Adrenal gland (tissue), 12 donors: ENCODE measurements around the gene KAT7. TPM values are rescaled to one million over a fixed set of nuclear protein-coding genes. Genes with fewer than 3 reads are reported as not detected.

Experiments
- DNase-seq, 7 donors: peaks; one replicate each; pipeline ENCODE4 v3.0.0-alpha.2; 2019 to 2020
- H3K27ac ChIP-seq, 5 donors: fragments of 200-600 bp; sonication (generic) in 4 of 5; 1 replicate in 3 of 5; 2 replicates in 2 of 5; pipeline versions ENCODE4 v1.5.1 to v1.8.0; 2016 to 2020; ENCODE audit warnings: mild to moderate bottlenecking in 1 of 5
- H3K27me3 ChIP-seq: fragments of 200-600 bp; 2 replicates; pipeline ENCODE4 v1.8.0; 2021
- H3K36me3 ChIP-seq, 2 donors: fragments of 200-600 bp; replicated peaks in 1 of 2; 1 replicate in 1 of 2; 2 replicates in 1 of 2; pipeline versions ENCODE4 v1.5.1 to v1.8.0; 2018 to 2022
- H3K4me1 ChIP-seq, 2 donors: fragments of 200-600 bp; replicated peaks in 1 of 2; 1 replicate in 1 of 2; 2 replicates in 1 of 2; pipeline versions ENCODE4 v1.5.1 to v1.8.0; 2018 to 2021
- H3K4me3 ChIP-seq, 4 donors: fragments of 200-600 bp; sonication (generic) in 3 of 4; one replicate each; pipeline ENCODE4 v1.5.1; 2016 to 2018
- H3K9me3 ChIP-seq, 3 donors: fragments of 200-600 bp; sonication (generic) in 1 of 3; replicated peaks in 1 of 3; 1 replicate in 2 of 3; 2 replicates in 1 of 3; pipeline versions ENCODE4 v1.5.1 to v1.8.0; 2016 to 2021
- CTCF ChIP-seq, 6 experiments: fragments of 450-650 bp in 4 of 6; fragments of 200-600 bp in 2 of 6; sonication (generic) in 1 of 6; IDR thresholded peaks; 1 replicate in 5 of 6; 2 replicates in 1 of 6; pipeline versions ENCODE4 v1.5.1 to v1.8.0; 2016 to 2021; ENCODE audit warnings: antibody characterized with exemption in 6 of 6, mild to moderate bottlenecking in 2 of 6, moderate library complexity in 1 of 6
- POLR2A ChIP-seq, 2 donors: fragments of 450-650 bp; IDR thresholded peaks; one replicate each; pipeline ENCODE4 v1.6.1; 2017; ENCODE audit warnings: antibody characterized with exemption in 2 of 2, mild to moderate bottlenecking in 2 of 2, moderate library complexity in 1 of 2
- WGBS, 4 donors: extraction: QIAGEN DNeasy Blood & Tissue Kit in 2 of 4; methylation state at CpG; one replicate each; pipeline versions ENCODE4 v1.1.5 to v1.1.7; 2013 to 2017; 5-methylcytosine and 5-hydroxymethylcytosine counted together
- intact Hi-C, 2 donors: fragments of 100-400 bp; cut with DNase I; formaldehyde crosslinking; loops; one replicate each; pipeline versions ENCODE4 v1.14.1 to v1.15.0; 2022 to 2023
- polyA plus RNA-seq, 3 donors: library from polyadenylated mRNA; stranded (reverse); fragments of 200-250 nt in 2 of 3; fragments of 350-450 nt in 1 of 3; fragmentation: Illumina TruSeq in 1 of 3; extraction: RNeasy Lipid Tissue Mini Kit (QIAGEN cat#74804) in 1 of 3; gene quantifications; one replicate each; pipeline ENCODE4 v1.2.3, GENCODE V29; 2013 to 2014
- total RNA-seq, 9 donors: library from RNA; depleted of rRNA in 4 of 9; stranded (reverse); fragments of >200 nt in 4 of 9; fragments of 120-200 nt in 1 of 9; fragmentation: NEBNext Ultra II Directional in 1 of 9; extraction: Animal tissue kit (Norgen Biotek cat#: 25700) in 1 of 9; gene quantifications; one replicate each; pipeline versions ENCODE4 v1.1.0 to v1.2.4, GENCODE V29; 2013 to 2023
- donor health status: healthy with polysubstance abuse.
- donor health status: Bipolar disorder and iron deficiency.
- donor health status: DM: yes; HTN: yes; CAD: no.
- donor health status: DM: no; HTN: no; CAD: no.
- donor health status: DM: no; HTN: no; CAD: no.
- donor health status: DM: yes; HTN: yes; CAD: no.

Gene KAT7
- total and polyA plus RNA-seq, 12 donors, result 5.2 to 54.7 (median 39.8) TPM

DNA sequence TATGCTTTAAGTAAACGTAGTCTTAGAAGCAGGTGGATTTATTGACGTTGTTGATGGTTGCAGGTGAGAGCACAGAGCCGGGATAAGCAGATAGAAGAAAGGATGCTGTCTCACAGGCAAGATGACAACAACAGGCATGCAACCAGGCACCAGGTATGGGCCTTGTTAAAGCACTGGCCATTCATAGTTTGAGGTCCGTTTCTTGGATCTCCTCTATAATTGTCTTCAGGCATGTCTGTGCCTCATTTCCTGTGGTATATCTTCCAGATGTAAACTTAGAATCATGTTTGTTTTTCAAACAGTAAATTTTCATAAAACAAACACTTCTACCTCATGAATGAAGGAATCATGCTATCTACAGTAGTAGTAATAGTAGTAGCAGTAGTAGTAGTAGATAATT, 20.6 kb downstream of the KAT7 start:
- peaks cover 0 to 70% of the 10 kb centered on the region in 2 donors for H3K36me3 ChIP-seq
- intact Hi-C loops, result no loop called here
- no peak overlapping the region for H3K4me3 ChIP-seq
- 80 to 89% (median 81%) methylated on average over 4 of the region's 4 CpGs for WGBS, 4 donors
- no peak for DNase-seq
- H3K27me3 ChIP-seq, result no peaks in the 10 kb centered on the region
- peaks cover 0 to 4% of the 10 kb centered on the region in 2 donors for H3K4me1 ChIP-seq
- no peaks in the 10 kb centered on the region for H3K9me3 ChIP-seq
- no peak overlapping the region for H3K27ac ChIP-seq
- TF ChIP-seq CTCF (IDR thresholded peaks at IDR 0.05), result no peak
- TF ChIP-seq POLR2A (IDR thresholded peaks at IDR 0.05), result no peak

- Histone ChIP-seq H3K27me3 (no peaks in the 10 kb centered on the region), H3K36me3 (peaks cover 0 to 76% of the 10 kb centered on the region in 2 donors), H3K4me3 (no peak overlapping the region), H3K9me3 (no peaks in the 10 kb centered on the region), H3K27ac (peak overlapping the region in 1 of 5 donors; percentile 42), H3K4me1 (peaks cover 7 to 18% of the 10 kb centered on the region in 2 donors)
- no peak for DNase-seq
- WGBS, 4 donors, result 78 to 82% (median 81%) methylated on average over 4 of the region's 4 CpGs
- TF ChIP-seq POLR2A (IDR thresholded peaks at IDR 0.05) (no peak), CTCF (IDR thresholded peaks at IDR 0.05) (no peak)
- intact Hi-C loops, result no loop called here
Measured at GRCh38 chr17:49814781-49815529, 26.5 kb downstream of the KAT7 start.

GRCh38 chr17:49815761-49816281, 27.3 kb downstream of the KAT7 start:
- Histone ChIP-seq H3K27ac (peak overlapping the region in 2 of 5 donors; percentile 18 to 42), H3K27me3 (no peaks in the 10 kb centered on the region), H3K36me3 (peaks cover 0 to 67% of the 10 kb centered on the region in 2 donors), H3K4me3 (no peak overlapping the region), H3K4me1 (peaks cover 7 to 18% of the 10 kb centered on the region in 2 donors), H3K9me3 (no peaks in the 10 kb centered on the region)
- 51 to 61% (median 56%) methylated on average over 9 of the region's 9 CpGs for WGBS, 4 donors
- DNase-seq, result no peak
- intact Hi-C loops, result no loop called here
- TF ChIP-seq POLR2A (IDR thresholded peaks at IDR 0.05), result no peak
- TF ChIP-seq CTCF (IDR thresholded peaks at IDR 0.05), result no peak

- H3K4me3 ChIP-seq, result no peak overlapping the region
- H3K9me3 ChIP-seq, result no peaks in the 10 kb centered on the region
- H3K36me3 ChIP-seq, result peaks cover 0 to 70% of the 10 kb centered on the region in 2 donors
- H3K27ac ChIP-seq, result no peak overlapping the region
- no peak for DNase-seq
- no peaks in the 10 kb centered on the region for H3K27me3 ChIP-seq
- WGBS, 4 donors, result 92 to 96% (median 94%) methylated on average over 4 of the region's 4 CpGs
- peaks cover 7 to 24% of the 10 kb centered on the region in 2 donors for H3K4me1 ChIP-seq
- intact Hi-C loops, result no loop called here
- TF ChIP-seq POLR2A (IDR thresholded peaks at IDR 0.05), result no peak
- no peak for TF ChIP-seq CTCF (IDR thresholded peaks at IDR 0.05)
Measured at GRCh38 chr17:49817993-49818392, 29.5 kb downstream of the KAT7 start.
